DND-41 (cell line): ENCODE measurements around the gene PPP1R3E.

Experiments
- EZH2 ChIP-seq: IDR thresholded peaks from 3 replicates; pipeline ENCODE4 v1.6.1; 2012; ENCODE audit warnings: borderline replicate concordance, low read depth, mild to moderate bottlenecking, moderate library complexity, low read length, inconsistent platforms; ENCODE audit not compliant: severe bottlenecking
- TF ChIP-seq, protein P1 (sequence below): IDR thresholded peaks from 2 replicates; pipeline ENCODE4 v1.5.1; 2012; ENCODE audit warnings: borderline replicate concordance, low read length, moderate library complexity, mild to moderate bottlenecking; ENCODE audit not compliant: poor library complexity, severe bottlenecking; ENCODE audit errors: extremely low read depth

DNA sequence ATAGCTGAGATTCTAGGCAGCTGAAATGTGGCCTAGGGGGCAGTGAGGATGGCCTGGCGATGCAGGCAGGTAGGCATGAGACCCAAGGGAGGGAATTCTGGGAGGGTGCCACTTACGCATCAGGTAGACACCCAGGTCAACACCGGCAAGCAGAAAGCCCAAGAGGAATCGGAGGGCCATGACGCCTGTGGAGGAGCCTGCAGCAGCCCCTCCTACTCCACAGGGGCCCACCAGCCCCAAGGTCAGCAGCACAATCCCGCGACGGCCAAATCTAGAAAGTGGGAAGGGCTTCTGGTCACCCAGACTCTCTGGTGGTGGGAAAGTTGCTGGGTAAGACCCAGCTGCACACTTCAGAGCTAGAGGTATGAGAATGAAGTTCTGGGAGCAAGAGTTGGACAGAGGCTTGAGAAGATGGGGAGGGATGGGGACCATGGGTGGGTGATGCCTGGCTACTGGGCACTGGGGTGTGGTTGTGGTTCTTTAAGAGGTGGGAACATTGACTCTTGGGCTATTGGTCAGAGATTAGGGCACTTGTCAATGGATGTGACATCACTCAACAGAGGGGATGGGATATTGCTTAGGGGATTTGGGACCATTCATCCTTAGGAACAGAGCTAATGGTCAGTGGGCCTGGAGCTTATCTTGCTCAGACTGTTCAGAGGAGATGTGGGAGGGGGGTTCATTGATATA is 46.6 kb upstream of the PPP1R3E start:
- TF ChIP-seq, protein P1, sequence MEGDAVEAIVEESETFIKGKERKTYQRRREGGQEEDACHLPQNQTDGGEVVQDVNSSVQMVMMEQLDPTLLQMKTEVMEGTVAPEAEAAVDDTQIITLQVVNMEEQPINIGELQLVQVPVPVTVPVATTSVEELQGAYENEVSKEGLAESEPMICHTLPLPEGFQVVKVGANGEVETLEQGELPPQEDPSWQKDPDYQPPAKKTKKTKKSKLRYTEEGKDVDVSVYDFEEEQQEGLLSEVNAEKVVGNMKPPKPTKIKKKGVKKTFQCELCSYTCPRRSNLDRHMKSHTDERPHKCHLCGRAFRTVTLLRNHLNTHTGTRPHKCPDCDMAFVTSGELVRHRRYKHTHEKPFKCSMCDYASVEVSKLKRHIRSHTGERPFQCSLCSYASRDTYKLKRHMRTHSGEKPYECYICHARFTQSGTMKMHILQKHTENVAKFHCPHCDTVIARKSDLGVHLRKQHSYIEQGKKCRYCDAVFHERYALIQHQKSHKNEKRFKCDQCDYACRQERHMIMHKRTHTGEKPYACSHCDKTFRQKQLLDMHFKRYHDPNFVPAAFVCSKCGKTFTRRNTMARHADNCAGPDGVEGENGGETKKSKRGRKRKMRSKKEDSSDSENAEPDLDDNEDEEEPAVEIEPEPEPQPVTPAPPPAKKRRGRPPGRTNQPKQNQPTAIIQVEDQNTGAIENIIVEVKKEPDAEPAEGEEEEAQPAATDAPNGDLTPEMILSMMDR = no peak
- TF ChIP-seq EZH2 = no peak
